GM21526 (cell line): ENCODE data around the gene RNF130.

ENCODE experiments used
- ATAC-seq: cut with Tn5 transposase; IDR thresholded peaks from one replicate; pipeline ENCODE4 v1.9.1; 2021; ENCODE audit warnings: moderate library complexity; ENCODE audit not compliant: unreplicated experiment, low FRiP score

RNF130 gene

DNA sequence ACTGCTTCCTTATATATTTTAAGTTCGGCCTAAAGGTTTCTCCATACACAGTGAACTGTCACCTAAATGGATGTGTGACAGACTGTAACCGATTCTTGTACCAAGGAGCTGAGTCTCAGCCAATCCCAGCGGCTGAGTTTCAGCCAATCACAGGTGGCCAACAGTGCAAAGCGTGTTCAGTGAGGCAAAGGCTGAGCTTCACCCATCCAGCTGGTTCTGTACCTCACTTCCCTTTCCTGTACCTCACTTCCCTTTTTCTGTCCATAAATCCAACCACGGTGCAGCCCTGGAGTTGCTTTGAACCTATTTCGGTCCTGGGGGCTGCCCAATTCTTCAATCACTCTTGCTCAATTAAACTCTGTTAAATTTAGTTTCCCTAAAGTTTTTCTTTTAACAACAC is 148.1 kb downstream of the RNF130 start:
- no peak for ATAC-seq

- ATAC-seq: no peak
Measured at GRCh38 chr5:179920175-179920574, 151.4 kb downstream of the RNF130 start.

GRCh38 chr5:179919487-179920060 is 152.0 kb downstream of the RNF130 start:
- ATAC-seq: no peak

GRCh38 chr5:179918742-179919486 is 152.6 kb downstream of the RNF130 start:
- no peak for ATAC-seq

DNA sequence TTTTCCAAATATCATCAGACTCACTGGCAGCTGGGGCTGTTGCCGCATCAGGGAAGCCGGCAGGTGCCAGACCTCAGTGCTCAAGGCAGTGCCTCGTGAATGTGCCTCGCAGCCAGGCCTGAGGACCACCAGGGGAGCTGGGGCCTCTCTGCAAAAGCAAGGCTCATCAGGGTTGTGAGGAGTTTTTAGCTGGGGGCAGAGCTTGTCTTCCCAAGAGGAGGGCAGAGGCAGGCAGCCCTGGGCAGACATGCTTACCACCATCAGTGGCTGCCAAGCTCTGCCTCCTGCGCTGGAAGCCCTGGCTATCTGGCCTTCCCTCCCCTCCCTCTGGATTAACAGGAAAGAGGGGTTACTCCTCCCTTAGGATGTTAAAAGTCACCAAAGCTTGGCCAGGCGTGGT is 155.0 kb downstream of the RNF130 start:
- ATAC-seq: no peak

DNA sequence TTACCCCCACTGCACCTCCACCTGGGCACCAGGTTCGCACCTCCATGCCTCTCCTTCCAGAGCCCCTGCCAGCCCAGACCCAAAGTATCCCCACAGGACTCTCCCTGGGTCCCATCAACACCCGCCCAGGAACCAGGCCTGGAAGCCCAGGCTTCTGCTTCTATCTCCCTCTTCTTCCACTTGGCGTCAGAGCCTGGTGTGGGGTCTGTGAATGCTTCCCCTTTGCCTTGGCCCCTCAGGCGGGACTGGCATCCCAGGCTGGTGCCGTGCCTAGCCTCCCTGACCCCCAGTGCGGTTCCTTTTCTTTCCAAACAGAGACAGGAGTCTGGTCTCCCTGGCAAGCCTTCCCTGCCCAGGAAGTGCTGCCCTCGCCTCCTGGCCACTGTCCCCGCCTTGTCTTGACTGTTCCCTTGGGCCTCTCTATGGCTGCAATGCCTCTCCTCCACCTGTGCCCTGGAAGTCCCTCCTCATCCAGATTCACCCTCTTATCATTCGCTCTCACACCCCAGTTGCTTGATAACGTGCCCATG is 156.1 kb downstream of the RNF130 start:
- ATAC-seq: no peak

- ATAC-seq: peak; percentile 54
Measured at GRCh38 chr5:179914032-179914755, 157.4 kb downstream of the RNF130 start.

- no peak for ATAC-seq
Measured at GRCh38 chr5:179913461-179913860, 158.1 kb downstream of the RNF130 start.

GRCh38 chr5:179912951-179913350 is 158.6 kb downstream of the RNF130 start:
- ATAC-seq: no peak

GRCh38 chr5:179912386-179912785 is 159.2 kb downstream of the RNF130 start:
- no peak for ATAC-seq

- no peak for ATAC-seq
Measured at GRCh38 chr5:179909224-179909623, 162.3 kb downstream of the RNF130 start.

DNA sequence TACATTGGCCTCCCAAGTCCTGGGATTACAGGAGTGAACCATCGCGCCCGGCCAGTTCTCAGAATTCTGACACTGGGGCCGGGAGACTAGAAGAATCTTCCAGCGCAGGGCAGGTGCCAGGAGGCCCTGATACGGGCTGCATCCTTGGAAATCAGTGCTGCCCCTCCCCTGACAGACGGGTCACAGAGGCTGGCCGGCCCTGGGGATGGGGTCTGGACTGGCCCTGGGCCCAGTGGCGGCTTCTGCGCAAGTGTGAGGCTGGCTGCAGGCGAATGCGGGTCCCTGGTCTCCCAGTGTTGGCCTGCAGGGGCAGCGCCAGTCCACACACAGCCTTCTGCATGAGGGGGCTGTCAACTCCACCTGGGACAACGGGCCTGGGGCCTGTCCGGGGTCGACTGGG is 163.0 kb downstream of the RNF130 start:
- no peak for ATAC-seq

DNA sequence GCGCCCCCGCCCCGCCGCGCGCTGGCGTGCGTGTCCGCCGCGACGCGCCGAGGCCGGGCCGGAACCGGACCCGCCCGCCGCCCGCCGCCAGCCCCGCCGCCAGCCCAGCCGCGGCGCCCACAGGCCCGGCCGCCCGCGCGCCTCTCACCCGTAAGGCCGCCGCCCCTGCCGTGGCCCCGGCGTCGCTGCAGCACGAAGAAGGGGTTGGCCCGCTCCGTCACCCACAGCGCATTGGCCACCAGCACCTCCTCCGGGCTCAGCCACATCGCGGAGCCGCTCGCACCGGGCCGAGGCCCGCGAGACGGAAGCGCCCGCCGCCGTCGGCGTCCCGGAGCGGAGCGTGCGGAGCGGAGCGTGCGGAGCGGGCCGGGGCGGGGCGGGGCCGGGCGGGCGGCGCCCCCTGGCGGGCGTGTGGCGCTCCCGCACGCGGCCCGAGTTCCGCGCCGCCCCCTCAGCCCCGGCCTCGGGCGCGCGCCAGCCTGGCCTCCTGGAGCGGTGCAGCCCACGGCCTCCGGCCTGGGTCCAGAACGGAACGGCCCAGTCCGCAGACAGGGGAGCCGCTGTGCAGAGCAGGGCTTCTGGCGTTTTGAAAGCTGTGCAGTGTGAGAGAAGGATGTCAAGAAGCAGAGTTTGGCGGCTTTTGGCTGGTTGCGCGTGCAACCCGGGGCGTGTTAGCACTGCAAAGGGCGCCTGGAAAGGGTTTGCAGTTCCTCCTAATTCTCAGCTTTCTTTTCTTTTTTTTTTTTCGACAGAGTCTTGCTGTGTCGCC is 163.8 kb downstream of the RNF130 start, which contains the start of gene TBC1D9B:
Gene TBC1D9B, minus strand, starts transcription at position 342 of the 769 bp plus-strand sequence. Its CDS starts 76 bp downstream, at position 266.
- ATAC-seq: peak; percentile 86

DNA sequence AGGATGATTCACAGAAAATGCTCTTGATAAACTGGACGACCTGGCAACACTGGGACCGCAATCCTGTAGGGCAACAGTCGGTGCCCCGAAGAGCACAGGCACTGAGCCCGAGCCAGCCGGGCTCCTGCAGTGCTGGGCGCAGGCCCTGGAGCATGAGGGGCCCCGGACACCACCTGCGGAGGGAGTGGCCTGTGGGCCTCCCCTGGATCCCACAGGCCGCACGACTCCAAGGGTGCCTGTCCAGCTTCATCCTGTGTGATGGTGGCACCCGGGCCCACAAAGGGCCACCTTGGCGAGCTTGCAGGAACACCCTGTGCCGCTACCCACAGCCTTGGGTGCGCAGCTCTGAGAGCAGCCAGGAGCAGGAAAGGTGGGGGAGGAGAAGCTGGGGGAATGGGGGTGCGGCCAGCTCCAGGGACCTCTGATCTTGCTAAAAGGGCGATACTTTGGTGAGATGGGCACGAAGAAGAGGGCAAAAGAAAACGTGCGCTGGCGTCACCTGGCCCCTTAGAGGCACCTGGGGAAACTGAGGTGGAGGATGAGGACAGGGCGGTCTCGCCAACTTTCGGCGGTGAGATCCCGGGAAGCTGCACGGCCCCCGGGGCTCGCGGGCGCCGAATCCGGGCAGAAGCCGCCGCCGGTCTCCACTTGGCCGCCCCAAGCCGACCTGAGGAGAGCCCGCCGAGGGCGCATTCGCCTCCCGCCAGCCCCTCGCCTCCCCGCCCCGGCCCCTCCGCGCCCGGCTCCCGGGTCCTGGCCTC is 164.6 kb downstream of the RNF130 start:
- no peak for ATAC-seq

DNA sequence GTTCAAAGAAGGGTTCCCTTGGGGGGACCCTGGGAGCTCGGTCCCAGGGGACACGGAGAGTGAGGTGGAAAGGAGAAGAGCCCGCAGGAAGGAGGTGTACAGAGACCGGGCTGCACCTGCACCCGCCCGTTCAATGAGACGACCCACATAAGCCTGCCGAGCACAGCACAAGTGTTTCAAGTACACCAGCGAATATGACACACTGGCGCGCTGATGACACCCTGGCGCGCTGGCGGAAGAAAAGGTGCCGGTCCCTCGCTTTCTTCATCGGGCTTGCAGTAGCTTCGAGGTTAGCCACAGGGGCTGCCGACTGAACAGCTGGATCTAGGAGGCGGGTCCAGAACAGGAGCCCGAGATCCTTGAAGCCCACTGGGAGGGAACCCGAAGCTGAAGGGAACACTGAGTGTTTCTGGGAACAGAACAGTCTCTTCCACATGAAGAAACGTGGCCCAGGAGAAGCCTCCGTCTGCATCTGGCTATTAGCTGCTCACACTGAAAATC is 165.2 kb downstream of the RNF130 start:
- ATAC-seq: no peak

- ATAC-seq: no peak
Measured at GRCh38 chr5:179905161-179905560, 166.4 kb downstream of the RNF130 start.
